MM.1S (cell line): Measurements from ENCODE around the gene LATS2.

Experiments used
- CTCF ChIP-seq: fragments of 300-600 bp; sonication (generic); IDR thresholded peaks from 2 replicates; pipeline ENCODE4 v1.5.1; 2016; ENCODE audit warnings: antibody characterized with exemption, low read length, mixed read lengths
- EZH2 ChIP-seq: fragments of 300-600 bp; sonication (generic); optimal IDR thresholded peaks from 2 replicates; pipeline ENCODE3; 2017; ENCODE audit warnings: low read depth, mild to moderate bottlenecking, antibody characterized with exemption, low read length, mixed read lengths
- EZH2phosphoT487 ChIP-seq: fragments of 300-600 bp; sonication (generic); IDR thresholded peaks from 2 replicates; pipeline ENCODE4 v1.6.1; 2018; ENCODE audit warnings: antibody characterized with exemption, low read length

- no peak for TF ChIP-seq CTCF
- TF ChIP-seq EZH2 = no peak
- TF ChIP-seq EZH2phosphoT487 = no peak
Measured at GRCh38 chr13:21086929-21087328, 25.5 kb upstream of the LATS2 start.
